HG02623 (cell line): ENCODE measurements around the gene DPP6.

Experiments used
- ATAC-seq: cut with Tn5 transposase; IDR thresholded peaks from one replicate; pipeline ENCODE4 v1.9.1; 2021; ENCODE audit warnings: moderate library complexity; ENCODE audit not compliant: unreplicated experiment

DPP6 gene

DNA sequence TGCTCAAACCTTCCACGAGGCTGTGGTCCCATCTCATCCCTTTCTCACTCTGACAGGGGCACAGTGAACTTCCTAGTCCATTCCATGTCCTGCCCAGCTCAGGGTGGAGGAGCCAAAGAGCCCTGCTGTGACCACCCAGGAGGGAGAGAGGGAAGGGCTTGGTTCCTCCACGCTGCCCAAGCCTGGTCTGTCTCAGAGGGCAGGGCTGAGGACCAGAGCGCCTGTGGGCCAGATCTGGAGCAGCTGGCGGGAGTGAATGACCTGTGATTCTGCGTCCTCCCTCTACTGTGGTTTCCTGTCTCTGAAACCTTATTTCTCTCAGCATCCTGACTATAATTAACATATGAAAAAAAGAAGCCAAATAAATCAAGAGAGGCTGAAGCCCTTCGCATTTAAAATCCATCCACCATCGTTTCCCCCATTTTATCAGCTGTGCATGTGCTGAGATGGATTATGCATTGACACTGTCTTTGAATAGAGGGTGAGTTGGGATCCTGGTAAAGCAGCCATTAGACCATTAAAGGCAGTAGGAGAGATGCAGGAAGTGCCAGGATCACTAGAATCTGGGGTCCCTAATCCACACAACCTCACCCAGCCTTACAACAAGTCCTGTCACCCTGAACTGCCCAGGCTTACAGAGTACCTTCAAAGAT, 165.6 kb downstream of the DPP6 start:
- ATAC-seq, result no peak

DNA sequence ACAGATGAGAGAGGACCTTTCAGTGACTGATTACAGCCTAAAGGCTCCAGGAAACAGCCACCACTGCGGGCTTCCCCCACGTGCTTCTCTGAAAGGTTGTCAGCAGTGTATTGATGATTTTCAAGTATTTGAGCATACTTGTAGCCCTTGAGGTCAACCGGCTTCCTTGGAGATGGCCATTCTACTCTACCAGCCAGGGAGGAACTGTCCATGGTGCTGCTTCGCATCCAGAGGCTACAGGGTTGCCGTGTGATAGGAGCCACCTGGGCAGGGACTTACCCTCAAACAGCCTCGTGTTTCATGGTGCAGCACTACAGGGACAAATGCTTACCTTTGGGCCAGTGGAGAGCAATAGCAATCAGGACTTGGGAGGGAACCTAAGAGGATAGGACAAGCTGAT, 179.5 kb downstream of the DPP6 start:
- no peak for ATAC-seq

DNA sequence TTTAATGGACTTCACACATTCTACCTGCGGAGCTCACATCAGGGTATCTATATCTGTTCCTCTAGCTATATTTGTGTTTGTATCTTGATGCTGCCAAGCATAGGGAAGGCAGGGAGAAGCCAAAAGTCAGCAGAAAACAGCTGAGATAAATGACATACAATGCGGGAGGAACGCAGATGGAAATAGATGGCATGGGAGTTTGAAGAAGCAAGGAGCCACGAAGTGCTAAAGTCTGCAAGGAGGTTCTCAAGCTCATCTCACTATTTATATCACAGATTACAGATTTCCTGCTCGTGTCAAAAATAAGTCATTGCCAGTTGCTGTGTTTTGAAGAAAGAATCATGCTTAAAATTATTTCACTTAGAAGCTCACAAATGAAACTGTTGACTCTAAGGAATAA, 180.5 kb downstream of the DPP6 start:
- ATAC-seq, result no peak

DNA sequence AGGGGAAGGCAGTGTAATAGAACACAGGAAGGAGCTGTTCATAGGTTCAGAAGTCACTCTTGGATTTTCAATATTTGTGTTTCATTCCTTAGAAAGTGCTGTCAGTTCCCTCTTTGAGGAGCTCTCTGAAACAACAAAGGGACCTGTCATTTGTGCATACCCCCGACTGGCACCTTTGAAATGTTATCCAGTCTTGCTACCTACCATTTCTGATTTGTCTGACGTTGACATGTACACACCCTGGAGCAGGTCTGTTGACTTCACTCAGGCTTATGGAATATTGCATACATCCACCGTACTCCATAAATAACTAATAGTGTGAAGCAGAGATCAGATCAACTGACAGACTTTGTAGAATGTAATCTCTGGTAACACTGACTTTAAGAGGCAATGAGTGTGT, 189.8 kb downstream of the DPP6 start:
- no peak for ATAC-seq

DNA sequence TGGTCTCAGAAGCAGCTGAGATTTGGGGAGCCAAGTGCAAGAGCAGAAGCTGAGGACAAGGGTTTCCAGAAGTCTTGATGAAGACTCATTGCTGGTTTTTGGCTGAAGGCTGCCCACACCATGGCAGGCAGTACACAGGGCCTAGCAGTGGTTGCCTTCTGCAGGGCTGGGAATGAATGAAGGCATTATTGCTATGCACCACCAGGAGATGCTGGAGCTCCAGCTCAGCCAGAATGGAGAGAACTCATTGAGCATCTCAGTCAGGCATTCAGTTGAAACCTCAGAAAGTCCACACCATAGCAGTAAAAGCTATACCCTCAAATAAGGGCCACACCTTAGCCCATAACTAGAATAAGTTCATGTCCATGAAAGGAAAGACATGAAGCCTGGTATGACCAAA, 190.5 kb downstream of the DPP6 start:
- no peak for ATAC-seq

DNA sequence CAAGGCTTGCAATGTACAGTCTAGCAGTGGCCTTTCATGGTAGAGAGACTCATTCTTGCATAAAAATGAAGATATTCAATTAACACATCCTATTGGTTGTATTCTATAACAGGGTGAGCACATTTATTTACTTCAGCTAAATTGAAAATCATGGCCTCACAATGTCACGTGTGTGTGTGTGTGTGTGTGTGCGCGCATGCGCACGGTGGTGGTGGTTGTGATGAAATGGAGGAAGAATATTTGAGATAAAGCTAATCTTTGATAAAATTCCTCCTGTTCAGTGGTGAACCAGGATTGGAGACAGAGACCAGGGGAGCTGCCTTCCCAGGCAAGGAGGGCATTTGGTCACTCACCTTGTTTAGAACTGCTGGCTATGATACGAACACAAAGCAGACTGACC, 199.8 kb downstream of the DPP6 start:
- no peak for ATAC-seq

DNA sequence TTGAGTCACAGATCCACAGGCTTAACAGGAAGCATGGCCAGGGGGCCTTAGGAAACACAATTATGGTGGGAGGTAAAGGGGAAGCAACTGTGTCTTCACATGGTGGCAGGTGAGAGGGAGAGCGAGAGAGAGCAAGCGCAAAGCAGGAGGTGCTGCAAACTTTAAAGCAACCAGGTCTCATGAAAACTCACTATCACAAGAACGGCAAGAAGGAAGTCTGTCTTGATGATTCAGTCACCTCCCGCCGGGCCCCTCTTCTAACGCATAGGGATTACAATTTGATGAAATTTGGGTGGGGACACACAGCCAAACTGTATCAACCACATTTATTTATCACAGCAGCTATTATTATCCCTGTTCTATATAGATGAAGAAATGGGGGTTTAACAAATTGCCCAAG, 201.6 kb downstream of the DPP6 start:
- no peak for ATAC-seq

DNA sequence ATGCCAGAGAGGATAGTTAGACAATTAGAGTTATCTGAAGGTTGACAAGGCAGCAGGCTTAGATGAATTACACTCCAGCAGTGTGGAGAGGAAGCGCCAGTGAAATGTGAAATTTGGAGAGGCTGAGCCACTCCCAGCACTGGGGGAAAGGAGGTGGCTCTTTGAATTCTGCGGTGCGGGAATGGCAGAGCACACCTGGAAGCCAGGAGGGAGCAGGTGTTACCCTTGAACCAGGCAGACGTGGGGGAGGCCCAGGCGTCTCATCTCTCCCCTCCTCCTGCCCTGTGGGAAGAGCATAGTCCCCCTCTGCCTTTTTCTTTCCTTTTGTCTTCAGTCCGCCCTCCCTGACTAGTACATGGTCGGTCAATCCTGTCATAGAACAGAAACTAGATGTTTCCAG, 203.1 kb downstream of the DPP6 start:
- ATAC-seq, result no peak

DNA sequence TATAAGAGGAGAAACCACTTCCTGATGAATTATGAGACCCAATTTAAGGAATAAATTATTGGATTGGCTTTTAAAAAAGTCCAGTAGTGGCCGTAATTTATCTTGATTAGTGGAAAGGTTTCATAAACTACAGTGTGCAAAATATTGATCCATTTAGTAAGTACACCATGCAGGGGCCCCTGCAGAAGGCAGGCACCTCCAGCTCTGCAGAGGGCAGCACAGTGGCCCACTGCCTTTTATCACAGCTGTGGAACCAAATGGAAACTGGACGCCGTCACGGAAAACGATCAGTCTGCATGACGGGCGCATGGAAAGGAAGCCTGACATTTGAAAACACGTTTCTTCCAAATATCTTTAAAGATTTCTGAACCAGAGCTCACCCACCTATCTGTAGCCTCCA, 204.0 kb downstream of the DPP6 start:
- ATAC-seq, result no peak

DNA sequence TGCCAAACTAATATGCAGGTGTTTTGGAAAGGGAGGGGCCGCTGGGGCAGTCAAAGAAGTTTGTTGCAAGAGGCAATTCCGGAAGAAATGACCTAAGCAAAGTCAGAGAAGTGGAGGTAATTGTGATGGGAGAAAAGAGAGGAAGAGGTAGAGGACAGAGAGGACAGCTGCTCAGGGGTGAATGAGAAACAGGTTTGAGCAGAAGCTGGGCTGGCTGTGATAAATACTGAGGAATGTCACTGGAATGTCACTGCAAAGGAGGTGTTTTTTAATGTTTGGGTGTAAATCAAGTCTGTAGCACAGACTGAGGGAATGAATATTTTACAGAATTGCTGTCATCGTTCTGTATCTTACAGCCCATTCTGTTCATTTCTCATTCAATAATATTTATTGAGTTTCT, 207.2 kb downstream of the DPP6 start:
- ATAC-seq, result no peak

DNA sequence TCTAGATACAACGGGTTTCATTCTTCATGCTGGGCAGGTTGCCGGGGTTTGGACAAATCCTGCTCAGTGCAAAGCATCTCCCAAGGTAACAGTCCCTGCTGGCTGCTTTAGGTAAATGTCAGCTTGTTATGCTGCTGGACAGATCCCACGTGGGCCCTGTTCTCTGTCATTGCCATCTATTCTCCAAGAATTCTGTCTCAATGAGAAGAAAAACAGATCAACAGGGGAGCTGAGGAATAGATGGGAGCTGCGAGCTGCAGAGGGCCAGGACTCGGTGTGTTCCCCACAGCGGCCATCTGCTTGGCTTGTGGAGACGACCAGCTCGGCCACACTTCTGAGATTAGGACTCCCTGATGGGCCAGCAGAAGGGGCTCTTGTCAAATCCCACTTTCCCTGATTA, 235.2 kb downstream of the DPP6 start:
- no peak for ATAC-seq

DNA sequence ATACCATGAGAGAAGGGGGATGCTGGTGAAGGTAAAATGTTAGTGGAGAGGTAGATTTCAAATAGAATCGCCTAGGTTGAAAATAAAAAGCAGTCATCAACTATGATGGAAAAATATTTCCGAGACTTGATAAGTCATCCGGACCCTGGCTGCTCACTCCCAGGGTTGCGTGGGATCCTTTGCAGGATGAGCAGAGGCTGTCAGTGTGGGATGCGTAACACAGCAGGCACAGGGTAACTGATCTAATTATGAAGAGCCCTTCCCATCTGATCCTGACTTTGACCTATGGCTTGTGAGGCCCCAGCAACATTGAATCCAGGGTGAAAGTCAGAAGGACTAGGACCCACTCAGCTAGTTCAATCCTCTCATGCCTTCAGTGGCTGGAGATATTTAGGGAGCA, 236.9 kb downstream of the DPP6 start:
- no peak for ATAC-seq

DNA sequence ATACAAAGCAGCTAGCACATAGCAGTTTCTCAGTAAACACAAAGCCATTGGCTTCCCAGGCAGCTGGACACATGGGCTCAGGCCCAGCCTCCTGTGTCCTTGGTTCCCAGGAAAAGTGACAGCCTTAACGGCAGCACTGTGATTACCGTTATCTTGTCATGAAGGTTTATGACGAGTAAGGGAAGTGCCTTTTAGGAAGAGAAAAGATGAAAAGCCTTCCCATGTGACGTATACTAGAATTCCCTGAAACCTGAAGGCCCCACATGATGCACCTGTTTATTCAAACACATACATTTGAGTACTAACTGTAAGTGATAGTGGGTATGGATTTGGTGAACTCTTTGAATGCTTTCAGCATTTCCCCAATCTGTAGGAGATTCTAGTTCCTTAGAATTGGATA, 244.2 kb downstream of the DPP6 start:
- ATAC-seq, result no peak

DNA sequence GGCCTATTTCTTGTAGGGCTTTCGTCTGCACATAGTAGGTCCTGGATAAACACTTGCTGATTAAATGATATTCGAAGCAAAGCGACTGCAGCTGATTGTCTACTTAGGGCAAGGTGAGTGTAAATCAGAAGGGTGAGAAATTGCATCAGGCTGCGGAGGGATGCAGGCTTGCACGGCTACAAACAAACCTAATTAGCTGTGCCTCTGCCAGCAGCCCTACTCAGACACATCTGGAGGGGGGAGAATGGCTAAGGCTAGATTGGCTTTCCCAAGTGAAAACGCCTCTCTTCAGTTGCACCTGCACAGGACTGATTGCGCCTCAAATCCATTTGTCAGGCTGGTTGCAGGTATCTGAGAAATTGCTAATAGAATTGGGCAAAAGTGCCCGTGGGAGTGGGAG, 247.5 kb downstream of the DPP6 start:
- ATAC-seq, result no peak

DNA sequence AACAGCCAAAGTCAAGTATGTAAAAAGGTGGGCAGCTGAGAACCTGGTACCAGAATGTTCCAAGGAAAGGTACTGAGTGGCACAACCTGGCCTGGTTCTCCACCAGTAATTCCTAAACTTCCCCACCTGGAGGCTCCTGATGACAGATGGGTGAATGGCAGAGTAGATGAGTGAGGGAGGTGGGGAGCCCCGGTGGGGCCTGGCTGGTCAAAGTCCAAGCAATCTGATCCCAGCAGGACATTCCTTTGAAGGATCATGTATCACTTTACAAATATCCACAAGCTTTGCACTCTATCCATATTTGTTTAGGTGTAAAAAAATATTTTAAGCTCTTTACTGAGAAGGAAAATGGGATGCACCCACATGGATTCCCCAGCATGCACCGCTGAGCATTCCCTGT, 250.2 kb downstream of the DPP6 start:
- no peak for ATAC-seq

DNA sequence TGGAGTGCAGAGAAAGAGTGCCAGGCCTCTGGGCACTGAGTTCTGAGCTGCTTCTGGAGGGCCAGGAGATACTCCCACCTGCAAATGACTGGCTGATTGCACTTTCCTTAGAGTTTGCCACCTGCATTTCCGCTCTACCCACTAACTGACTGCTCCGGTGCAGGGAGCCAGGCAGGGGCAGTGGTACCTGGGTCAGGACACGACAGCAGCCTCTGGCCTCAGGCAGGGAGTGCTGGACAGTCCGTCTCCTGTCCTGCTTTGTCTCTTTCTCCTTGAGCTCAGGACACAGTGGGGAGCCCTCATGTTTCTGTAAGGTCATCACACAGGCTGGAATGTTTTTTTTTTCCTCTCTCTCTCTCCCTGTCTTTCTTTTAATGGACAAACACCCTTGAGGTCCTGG, 252.0 kb downstream of the DPP6 start:
- ATAC-seq, result no peak

DNA sequence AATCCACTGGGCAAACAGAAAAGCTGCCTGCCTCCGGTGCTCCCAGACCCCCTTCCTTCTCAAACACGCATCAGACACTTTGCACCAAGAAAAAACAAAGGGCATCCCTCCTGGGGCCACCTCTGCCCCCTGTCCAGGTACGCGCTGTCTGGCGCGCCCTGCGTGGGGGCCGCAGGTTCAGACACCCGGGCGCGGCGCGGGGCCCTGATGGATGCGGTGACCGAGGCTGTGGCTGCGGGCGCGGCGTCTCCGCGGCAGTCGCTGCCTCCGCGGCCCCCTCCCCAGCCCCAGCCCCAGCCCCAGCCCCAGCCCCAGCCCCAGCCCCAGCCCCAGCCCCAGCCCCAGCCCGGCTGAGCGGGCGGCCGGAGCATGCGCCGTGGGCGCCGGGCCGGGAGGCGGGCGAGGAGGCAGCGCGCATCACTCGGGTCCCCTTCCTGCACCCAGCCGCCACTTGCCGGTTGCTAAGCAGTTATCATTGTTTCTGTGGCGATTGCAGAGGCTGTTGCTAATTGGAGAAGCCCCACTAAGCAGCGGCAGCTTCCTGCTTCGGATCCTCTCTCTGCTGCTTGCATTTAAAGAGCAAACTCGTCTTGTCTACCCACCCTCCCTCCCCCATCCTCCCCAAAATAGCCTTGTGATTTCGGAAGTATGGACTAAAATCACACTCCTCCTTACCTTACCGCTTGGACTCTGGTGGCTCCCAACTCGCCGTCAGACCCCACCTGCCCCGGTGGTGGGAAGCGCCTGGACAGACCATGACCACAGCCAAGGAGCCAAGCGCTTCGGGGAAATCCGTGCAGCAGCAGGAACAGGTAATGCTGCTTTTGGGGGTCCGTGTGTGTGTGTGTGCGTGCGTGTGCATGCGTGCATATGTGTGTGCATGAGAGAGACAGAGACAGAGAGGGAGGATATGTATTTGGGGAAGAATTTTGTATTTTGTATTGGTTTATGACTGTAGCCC, 252.8 kb downstream of the DPP6 start:
- no peak for ATAC-seq

DNA sequence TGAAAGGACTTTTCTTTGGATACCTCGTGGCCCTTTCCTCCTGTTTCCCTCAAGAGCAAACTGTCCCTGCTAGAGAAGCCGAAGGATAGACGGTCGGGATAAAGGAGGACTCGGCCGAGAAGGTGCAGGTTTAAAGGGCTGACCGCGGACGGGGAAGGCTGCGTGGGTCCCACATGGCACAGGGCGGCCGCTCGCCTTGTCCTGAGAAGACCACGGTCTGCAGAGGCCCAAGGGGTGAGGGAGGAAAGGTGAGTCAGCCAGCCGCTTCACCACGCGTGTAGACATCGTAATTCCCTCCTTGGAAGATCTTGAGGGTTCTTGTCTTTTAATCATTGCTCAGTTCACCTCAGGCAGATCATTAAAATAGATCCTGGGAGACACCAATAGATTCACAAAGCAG, 253.8 kb downstream of the DPP6 start:
- no peak for ATAC-seq

DNA sequence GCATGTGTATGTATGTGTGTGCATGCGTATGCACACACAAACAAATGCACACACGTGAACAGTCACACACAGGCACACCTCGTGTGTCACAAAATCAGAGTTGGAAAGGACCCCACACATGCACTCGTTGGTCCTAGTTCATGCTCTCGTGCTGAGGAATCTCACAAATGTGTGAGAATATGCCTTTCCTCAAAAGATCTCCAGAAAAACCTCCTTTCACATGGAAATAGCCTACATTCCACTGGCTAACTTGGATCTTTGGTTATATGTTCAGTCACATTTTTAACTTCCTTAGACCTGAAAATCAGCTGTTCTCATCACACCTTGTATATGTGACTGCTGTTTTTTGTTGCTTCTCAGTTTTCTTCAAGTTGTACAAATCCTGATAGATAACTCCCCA, 256.7 kb downstream of the DPP6 start:
- ATAC-seq, result no peak

DNA sequence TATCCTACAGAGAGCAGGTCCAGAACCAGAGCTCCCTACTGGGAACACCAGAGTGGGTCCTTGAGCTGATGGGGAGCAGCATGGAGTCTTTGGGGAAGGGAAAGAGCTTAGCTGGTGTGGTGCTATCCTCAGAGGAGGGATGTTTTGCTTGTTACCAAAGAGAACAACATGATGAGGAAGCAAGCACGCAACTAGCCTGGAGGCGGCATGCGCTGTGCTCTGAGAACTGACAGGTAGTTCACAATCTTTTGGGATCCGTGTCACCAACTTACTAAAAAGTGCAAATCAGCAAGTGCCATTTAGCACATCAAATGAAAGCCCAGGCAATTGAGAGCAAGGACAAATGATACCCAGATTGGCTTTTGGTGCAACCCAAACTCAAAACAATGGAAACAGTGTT, 257.9 kb downstream of the DPP6 start:
- ATAC-seq, result no peak

DNA sequence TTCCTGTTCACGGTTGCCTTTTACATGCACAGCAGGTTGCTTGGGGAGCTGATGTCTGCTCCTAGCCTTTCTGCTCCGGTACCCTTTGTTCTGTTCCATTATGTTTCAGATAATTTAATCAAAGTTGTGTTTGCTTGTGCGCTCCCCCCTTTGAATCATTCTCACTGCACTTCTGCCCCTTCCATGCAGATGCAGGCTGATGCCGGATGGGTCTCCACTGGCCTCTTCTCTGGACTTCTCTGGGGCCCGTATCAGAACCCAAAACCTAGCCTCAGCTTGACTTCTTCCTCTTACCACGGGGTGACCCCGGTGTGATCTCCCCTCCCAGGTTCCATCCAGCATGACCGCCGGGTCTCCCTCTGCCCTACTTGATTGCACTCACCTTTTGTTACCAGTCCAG, 272.0 kb downstream of the DPP6 start:
- no peak for ATAC-seq

DNA sequence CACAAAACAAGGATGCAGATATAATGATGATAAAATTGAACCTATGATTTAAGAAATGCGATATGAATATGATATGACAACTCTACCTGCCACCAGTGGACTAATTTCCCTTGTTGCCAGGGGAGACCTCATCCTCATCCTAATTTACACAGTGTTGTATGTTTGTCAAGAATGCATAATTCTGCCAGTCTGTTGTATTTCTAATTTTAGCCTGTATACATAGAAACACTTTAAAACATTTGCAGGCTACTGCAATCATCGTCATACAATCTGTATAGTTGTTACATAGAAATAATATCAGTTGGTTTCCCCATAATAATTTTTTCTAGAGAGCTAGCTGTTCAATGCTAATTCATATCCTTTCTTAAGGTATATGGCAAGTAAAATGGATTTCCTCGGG, 274.2 kb downstream of the DPP6 start:
- ATAC-seq, result no peak

DNA sequence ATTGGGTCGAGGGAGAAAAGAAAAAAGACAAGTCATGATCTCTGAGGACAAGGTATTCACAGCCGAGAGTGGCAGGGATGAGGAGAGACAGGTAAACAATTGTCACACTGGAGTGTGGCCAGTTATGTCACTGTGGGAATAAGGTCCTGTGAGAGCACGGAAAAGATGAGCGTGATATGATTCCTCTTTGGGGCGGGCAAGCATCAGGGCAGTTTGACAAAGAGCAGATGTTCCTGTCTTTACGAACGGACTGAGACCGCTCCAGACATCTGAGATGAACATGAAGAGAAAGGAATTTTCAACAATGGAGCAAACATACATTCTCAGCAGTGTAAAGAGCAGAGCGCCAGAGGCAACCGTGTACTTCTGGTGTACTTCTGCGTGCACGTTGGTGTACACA, 278.1 kb downstream of the DPP6 start:
- no peak for ATAC-seq
